KMS-11 (cell line): ENCODE results near the gene MAN2B2.

Experiments used
- H2AFZ ChIP-seq: fragments of 200-600 bp; sonication (generic); 2 replicates; pipeline ENCODE4 v1.6.1; 2016; ENCODE audit warnings: antibody characterized with exemption, mixed run types, low read depth
- H3K27ac ChIP-seq: fragments of 200-600 bp; sonication (generic); 2 replicates; pipeline ENCODE4 v1.6.1; 2016; ENCODE audit warnings: mild to moderate bottlenecking, mixed run types
- H3K27me3 ChIP-seq: fragments of 200-600 bp; sonication (generic); 2 replicates; pipeline ENCODE4 v1.6.1; 2017; ENCODE audit warnings: mild to moderate bottlenecking, low read depth, mixed run types, moderate library complexity; ENCODE audit not compliant: insufficient read depth
- H3K36me3 ChIP-seq: fragments of 200-600 bp; sonication (generic); 2 replicates; pipeline ENCODE4 v1.6.1; 2017; ENCODE audit warnings: mild to moderate bottlenecking, mixed run types; ENCODE audit not compliant: insufficient read depth
- H3K4me1 ChIP-seq: fragments of 200-600 bp; sonication (generic); 2 replicates; pipeline ENCODE4 v1.6.1; 2016; ENCODE audit warnings: mild to moderate bottlenecking, low read depth, mixed run types; ENCODE audit not compliant: poor library complexity, severe bottlenecking
- H3K4me2 ChIP-seq: fragments of 200-600 bp; sonication (generic); 2 replicates; pipeline ENCODE4 v1.7.0; 2016; ENCODE audit warnings: mild to moderate bottlenecking, mixed run types
- H3K4me3 ChIP-seq: fragments of 200-600 bp; sonication (generic); IDR thresholded peaks from 2 replicates; pipeline ENCODE4 v1.6.1; 2017; ENCODE audit warnings: low read depth, low read length, mixed read lengths; ENCODE audit not compliant: insufficient read depth
- H3K79me2 ChIP-seq: fragments of 200-600 bp; sonication (generic); 2 replicates; pipeline ENCODE4 v1.6.1; 2016; ENCODE audit warnings: low read depth, mixed run types; ENCODE audit not compliant: insufficient read depth
- H3K9ac ChIP-seq: fragments of 200-600 bp; sonication (generic); 2 replicates; pipeline ENCODE4 v1.6.1; 2016; ENCODE audit warnings: mild to moderate bottlenecking, mixed run types
- H4K20me1 ChIP-seq: fragments of 200-600 bp; sonication (generic); 2 replicates; pipeline ENCODE4 v1.6.1; 2016; ENCODE audit warnings: mild to moderate bottlenecking, mixed run types; ENCODE audit not compliant: insufficient read depth
- TF ChIP-seq, protein P1 (sequence below): fragments of 200-600 bp; sonication (generic); conservative IDR thresholded peaks from 2 replicates; pipeline ENCODE4 v1.6.1; 2017; ENCODE audit warnings: low read depth, mild to moderate bottlenecking, antibody characterized with exemption, low read length, moderate library complexity, mixed read lengths

The MAN2B2 gene

DNA sequence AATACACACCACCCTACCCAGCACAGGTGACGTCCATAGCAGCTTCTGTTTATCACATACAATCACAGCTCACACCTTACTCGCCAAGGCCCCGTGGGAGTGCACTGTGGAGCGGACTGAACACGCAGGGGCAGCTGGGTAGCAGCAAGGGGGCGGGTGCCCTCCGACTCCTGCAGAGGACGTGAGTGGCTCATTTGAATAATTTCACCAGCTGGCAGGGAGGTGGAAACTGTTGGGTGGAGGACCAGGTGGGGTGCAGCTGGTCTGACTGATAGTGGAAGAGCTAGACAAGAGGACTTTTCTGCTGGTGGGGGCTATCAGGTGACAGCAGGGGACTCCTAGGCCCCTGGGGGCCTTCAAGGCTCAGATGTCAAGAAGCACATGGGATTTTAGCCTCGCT lies 16.3 kb downstream of the MAN2B2 start:
- no peaks in the 10 kb centered on the region for H3K36me3 ChIP-seq
- no peak overlapping the region for H3K27ac ChIP-seq
- H3K79me2 ChIP-seq: no peaks in the 10 kb centered on the region
- H3K4me3 ChIP-seq: no peak overlapping the region
- H2AFZ ChIP-seq: no peak overlapping the region
- H3K4me2 ChIP-seq: no peak overlapping the region
- H3K27me3 ChIP-seq: no peaks in the 10 kb centered on the region
- no peaks in the 10 kb centered on the region for H3K4me1 ChIP-seq
- no peak overlapping the region for H3K9ac ChIP-seq
- TF ChIP-seq, protein P1, sequence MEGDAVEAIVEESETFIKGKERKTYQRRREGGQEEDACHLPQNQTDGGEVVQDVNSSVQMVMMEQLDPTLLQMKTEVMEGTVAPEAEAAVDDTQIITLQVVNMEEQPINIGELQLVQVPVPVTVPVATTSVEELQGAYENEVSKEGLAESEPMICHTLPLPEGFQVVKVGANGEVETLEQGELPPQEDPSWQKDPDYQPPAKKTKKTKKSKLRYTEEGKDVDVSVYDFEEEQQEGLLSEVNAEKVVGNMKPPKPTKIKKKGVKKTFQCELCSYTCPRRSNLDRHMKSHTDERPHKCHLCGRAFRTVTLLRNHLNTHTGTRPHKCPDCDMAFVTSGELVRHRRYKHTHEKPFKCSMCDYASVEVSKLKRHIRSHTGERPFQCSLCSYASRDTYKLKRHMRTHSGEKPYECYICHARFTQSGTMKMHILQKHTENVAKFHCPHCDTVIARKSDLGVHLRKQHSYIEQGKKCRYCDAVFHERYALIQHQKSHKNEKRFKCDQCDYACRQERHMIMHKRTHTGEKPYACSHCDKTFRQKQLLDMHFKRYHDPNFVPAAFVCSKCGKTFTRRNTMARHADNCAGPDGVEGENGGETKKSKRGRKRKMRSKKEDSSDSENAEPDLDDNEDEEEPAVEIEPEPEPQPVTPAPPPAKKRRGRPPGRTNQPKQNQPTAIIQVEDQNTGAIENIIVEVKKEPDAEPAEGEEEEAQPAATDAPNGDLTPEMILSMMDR: no peak
- no peaks in the 10 kb centered on the region for H4K20me1 ChIP-seq

DNA sequence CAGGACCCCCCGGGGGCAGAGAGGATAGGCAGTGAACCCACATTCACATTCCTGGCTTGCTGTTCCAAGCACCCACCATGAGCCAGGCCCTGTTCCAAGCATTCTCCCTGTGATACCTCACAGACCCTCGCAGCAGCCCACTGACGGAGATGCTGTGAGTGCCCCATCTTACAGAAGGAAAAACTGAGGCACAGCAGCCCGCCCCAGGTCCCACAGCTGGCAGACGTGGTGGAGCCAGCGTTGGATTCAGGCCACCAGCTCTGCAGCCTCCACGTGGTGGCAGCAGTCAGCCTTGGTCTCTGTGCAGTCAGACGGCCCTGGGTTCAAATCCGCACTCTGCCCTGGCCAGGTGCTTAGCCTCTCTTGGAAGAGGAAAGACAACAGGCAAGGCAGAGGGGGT lies 16.8 kb downstream of the MAN2B2 start:
- Histone ChIP-seq H3K4me3 (no peak overlapping the region), H3K27ac (no peak overlapping the region), H3K4me1 (no peaks in the 10 kb centered on the region), H2AFZ (no peak overlapping the region), H3K36me3 (no peaks in the 10 kb centered on the region), H4K20me1 (no peaks in the 10 kb centered on the region), H3K4me2 (no peak overlapping the region), H3K79me2 (no peaks in the 10 kb centered on the region), H3K27me3 (no peaks in the 10 kb centered on the region), H3K9ac (no peak overlapping the region)
- TF ChIP-seq, protein P1: no peak

DNA sequence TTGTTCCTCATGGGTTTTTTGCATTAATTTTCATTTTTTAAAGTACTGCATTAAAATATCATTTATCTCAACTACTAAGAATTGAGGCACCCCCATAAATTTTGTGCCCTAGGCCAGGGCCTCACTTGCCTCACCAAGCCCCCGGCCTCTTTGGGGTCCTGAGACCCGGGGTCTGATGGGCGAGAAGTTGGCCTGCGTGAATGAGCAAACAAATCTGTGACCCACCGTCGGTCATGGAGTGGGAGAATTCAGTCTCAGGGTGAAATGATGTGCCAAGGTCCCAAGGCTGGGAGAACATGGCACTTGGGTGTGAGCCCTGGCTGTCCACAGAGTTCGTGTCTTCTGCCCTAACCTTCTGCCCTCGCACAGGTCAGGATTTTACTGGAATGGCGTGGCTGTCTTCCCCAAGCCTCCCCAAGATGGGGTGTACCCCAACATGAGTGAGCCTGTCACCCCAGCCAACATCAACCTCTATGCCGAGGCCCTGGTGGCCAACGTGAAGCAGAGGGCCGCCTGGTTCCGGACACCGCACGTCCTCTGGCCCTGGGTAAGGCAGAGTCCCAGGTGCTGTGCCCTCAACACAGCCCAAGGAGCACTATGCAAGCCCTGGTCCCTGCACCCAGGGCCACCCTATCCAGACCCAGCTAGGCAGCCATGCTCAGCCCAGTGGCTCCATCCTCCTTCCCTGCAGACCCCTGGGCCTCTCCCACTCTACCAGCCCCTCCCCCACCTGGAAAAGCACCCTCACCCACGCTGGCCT lies 18.0 kb downstream of the MAN2B2 start:
- no peak overlapping the region for H3K4me2 ChIP-seq
- H3K27ac ChIP-seq: no peak overlapping the region
- H3K4me3 ChIP-seq: no peak overlapping the region
- no peaks in the 10 kb centered on the region for H4K20me1 ChIP-seq
- no peak overlapping the region for H2AFZ ChIP-seq
- H3K9ac ChIP-seq: no peak overlapping the region
- H3K79me2 ChIP-seq: no peaks in the 10 kb centered on the region
- no peaks in the 10 kb centered on the region for H3K36me3 ChIP-seq
- no peaks in the 10 kb centered on the region for H3K27me3 ChIP-seq
- H3K4me1 ChIP-seq: no peaks in the 10 kb centered on the region
- TF ChIP-seq, protein P1: no peak

DNA sequence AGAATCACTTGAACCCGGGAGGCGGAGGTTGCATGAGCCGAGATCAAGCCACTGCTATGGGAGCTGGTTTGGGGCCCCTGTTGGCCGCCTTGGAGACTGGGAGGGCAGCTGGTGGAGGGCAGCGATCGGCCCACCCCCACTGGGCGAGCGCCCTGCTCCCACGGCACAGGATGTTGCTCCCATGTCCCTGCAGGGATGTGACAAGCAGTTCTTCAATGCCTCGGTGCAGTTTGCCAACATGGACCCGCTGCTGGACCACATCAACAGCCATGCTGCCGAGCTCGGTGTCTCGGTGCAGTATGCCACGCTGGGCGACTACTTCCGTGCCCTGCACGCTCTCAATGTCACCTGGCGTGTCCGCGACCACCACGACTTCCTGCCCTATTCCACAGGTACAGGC lies 19.4 kb downstream of the MAN2B2 start:
- Histone ChIP-seq H3K27ac (no peak overlapping the region), H3K4me1 (no peaks in the 10 kb centered on the region), H3K4me3 (no peak overlapping the region), H3K36me3 (no peaks in the 10 kb centered on the region), H3K4me2 (no peak overlapping the region), H2AFZ (no peak overlapping the region), H3K79me2 (no peaks in the 10 kb centered on the region), H4K20me1 (no peaks in the 10 kb centered on the region), H3K27me3 (no peaks in the 10 kb centered on the region), H3K9ac (no peak overlapping the region)
- TF ChIP-seq, protein P1: no peak
